AG10803 (cell line): ENCODE data around the gene EIF2S1.

Experiments
- DNase-seq: peaks from one replicate; pipeline ENCODE4 v3.0.0; 2010; ENCODE audit warnings: low read depth
- H3K4me3 ChIP-seq: 2 replicates; pipeline ENCODE4 v1.5.1; 2011; ENCODE audit warnings: mild to moderate bottlenecking, low read length, control low read depth
- CTCF ChIP-seq: conservative IDR thresholded peaks from 2 replicates; pipeline ENCODE4 v1.5.1; 2011; ENCODE audit warnings: mild to moderate bottlenecking, low read length, control low read depth, inconsistent platforms

EIF2S1 gene

GRCh38 chr14:67389811-67390534 lies 29.8 kb downstream of the EIF2S1 start:
- no peak overlapping the region for H3K4me3 ChIP-seq
- DNase-seq = no peak
- no peak for TF ChIP-seq CTCF

DNA sequence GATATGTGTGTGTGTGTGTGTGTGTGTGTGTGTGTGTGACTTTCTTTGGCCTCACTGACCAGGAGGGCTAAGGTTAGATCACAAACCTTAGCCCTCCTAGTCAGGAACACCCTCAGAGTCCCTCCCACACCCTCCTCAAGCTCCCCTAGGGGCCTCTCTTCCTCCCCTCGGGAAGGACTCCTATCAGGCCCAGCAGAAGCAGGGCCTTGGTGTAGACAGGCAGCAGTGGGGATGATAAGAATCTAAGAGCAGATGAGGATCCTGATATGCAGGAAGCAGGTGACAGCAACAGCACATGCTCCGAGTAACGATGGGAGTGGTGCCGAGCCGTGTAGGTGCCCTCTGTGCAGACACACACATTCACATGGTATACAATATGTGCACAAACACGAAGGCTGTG lies 31.1 kb downstream of the EIF2S1 start:
- no peak overlapping the region for H3K4me3 ChIP-seq
- TF ChIP-seq CTCF = no peak
- no peak for DNase-seq

GRCh38 chr14:67392123-67392522 lies 32.0 kb downstream of the EIF2S1 start:
- H3K4me3 ChIP-seq = no peak overlapping the region
- no peak for DNase-seq
- TF ChIP-seq CTCF = no peak

DNA sequence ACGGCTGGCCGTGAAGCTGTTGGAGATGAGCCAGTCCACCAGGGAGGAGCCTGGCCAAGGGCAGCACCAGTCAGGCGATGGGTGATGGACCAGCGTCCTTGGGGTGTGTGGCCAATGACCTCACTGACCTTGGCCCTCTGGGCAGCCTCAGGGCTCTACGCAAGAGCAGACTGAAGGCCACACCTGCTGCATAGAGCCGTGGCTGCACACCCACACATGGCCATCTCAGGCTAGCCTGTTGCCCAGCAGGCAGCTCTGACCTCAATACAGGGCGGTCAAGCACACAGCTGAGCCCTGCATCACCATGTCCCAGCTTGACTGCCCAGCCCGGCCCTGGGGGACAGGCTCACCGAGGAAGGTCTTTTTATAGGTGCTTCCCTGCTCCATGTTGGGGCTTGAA lies 32.7 kb downstream of the EIF2S1 start:
- no peak overlapping the region for H3K4me3 ChIP-seq
- no peak for TF ChIP-seq CTCF
- no peak for DNase-seq

GRCh38 chr14:67393689-67394088 lies 33.6 kb downstream of the EIF2S1 start:
- TF ChIP-seq CTCF = no peak
- no peak for DNase-seq
- H3K4me3 ChIP-seq = no peak overlapping the region

- H3K4me3 ChIP-seq = no peak overlapping the region
- no peak for TF ChIP-seq CTCF
- no peak for DNase-seq
Observed at GRCh38 chr14:67395086-67395875, 35.2 kb downstream of the EIF2S1 start.

DNA sequence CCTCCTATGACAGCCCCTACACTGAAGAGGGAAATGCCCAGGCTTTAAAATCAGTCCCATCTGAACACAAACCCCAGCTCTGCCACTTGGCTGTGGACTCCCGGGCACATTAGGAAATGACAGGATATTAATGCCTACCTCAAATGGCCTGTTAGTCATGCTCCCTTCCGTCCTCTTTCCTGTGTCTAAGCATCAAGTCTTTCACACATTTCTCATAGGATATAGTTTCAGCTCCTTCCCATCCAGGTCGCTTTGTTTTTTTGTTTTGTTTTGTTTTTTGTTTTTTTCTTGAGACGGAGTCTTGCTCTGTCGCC lies 35.7 kb downstream of the EIF2S1 start:
- peak; percentile 30 for DNase-seq
- no peak overlapping the region for H3K4me3 ChIP-seq
- TF ChIP-seq CTCF = no peak
